K562 (cell line): ENCODE data around the gene ANTKMT. TPM values are rescaled to one million over a fixed set of nuclear protein-coding genes. Genes with fewer than 3 reads are reported as not detected.
A peak's percentile ranks its signal among the peaks of the same experiment; 100 is the strongest.

Experiments used
- ATAC-seq: fragments of 200-7000 bp; cut with Tn5 transposase; 3 replicates; pipeline ENCODE4 v1.9.1; 2020; ENCODE audit warnings: moderate library complexity
- BruUV-seq: library from RNA; stranded (reverse); fragments of 400-500 nt; replicated peaks from 2 replicates; lab custom pipeline; 2021; lab: Mats Ljungman, UMichigan
- CTCF ChIA-PET: fragments of 300-600 bp; formaldehyde crosslinking; extraction: SDS; loops from one replicate; lab custom pipeline; 2021; ENCODE audit warnings: low intra/inter-chr PET ratio; lab: Yijun Ruan, JAX
- POLR2A ChIA-PET: fragments of 300-600, 350-650 bp; sonication (Branson Sonifier 250); formaldehyde crosslinking; extraction: SDS; loops from one replicate; lab custom pipeline; 2021; ENCODE audit warnings: antibody characterized with exemption, inconsistent platforms; lab: Yijun Ruan, JAX
- DNase-seq, 4 experiments: peaks; one replicate each; pipeline versions ENCODE4 v3.0.0 to v3.0.0-alpha.2; 2011 to 2018; ENCODE audit warnings: low spot score in 3 of 4, mixed read lengths in 3 of 4; ENCODE audit errors: extremely low read depth in 1 of 4
- FAIRE-seq: peaks from 2 replicates; lab custom pipeline; 2011; peaks lifted over from hg19 to GRCh38; lab: Jason Lieb, UNC
- H2AFZ ChIP-seq: 2 replicates; pipeline ENCODE4 v1.6.0; 2011; ENCODE audit warnings: low read depth, low read length, control low read depth, inconsistent platforms
- H3K27ac ChIP-seq: fragments of 200-600 bp; 3 replicates; pipeline ENCODE4 v1.8.0; 2011; ENCODE audit warnings: low read depth, mild to moderate bottlenecking, control low read depth, inconsistent platforms, low read length, moderate library complexity, mixed read lengths; ENCODE audit errors: extremely low read depth
- H3K27me3 ChIP-seq, 2 experiments: fragments of 300-600 bp in 1 of 2; 2 replicates in 1 of 2; 3 replicates in 1 of 2; pipeline versions ENCODE4 v1.6.0 to v1.8.0; 2011; ENCODE audit warnings: inconsistent platforms in 2 of 2, low read length in 2 of 2, mild to moderate bottlenecking in 1 of 2, mixed read lengths in 1 of 2, moderate library complexity in 1 of 2; ENCODE audit not compliant: control insufficient read depth in 2 of 2, insufficient read depth in 2 of 2
- H3K36me3 ChIP-seq: fragments of 300-600 bp; 3 replicates; pipeline ENCODE4 v1.8.0; 2011; ENCODE audit warnings: mild to moderate bottlenecking, low read length, inconsistent platforms; ENCODE audit not compliant: control insufficient read depth, insufficient read depth
- H3K4me1 ChIP-seq, 2 experiments: fragments of 200-600 bp in 1 of 2; replicated peaks in 1 of 2; 2 replicates in 1 of 2; 3 replicates in 1 of 2; pipeline versions ENCODE4 v1.5.1 to v1.8.0; 2011; ENCODE audit warnings: inconsistent platforms in 2 of 2, low read length in 2 of 2, mild to moderate bottlenecking in 1 of 2, mixed read lengths in 1 of 2, moderate library complexity in 1 of 2; ENCODE audit not compliant: control insufficient read depth in 2 of 2, insufficient read depth in 2 of 2
- H3K4me2 ChIP-seq: 2 replicates; pipeline ENCODE4 v1.6.1; 2011; ENCODE audit warnings: low read length, control low read depth, inconsistent platforms, mixed read lengths; ENCODE audit not compliant: insufficient read depth
- H3K4me3 ChIP-seq: fragments of 200-600 bp; sonication (generic), shearing (Covaris generic); 2 replicates; pipeline ENCODE4 v1.5.1; 2016; ENCODE audit warnings: control low read depth, inconsistent platforms
- H3K79me2 ChIP-seq: fragments of 200-600 bp; 3 replicates; pipeline ENCODE4 v1.8.0; 2011; ENCODE audit warnings: low read length, inconsistent platforms; ENCODE audit not compliant: control insufficient read depth, insufficient read depth
- H3K9ac ChIP-seq, 2 experiments: 2 replicates each; pipeline versions ENCODE4 v1.6.0 to v1.6.1; 2011; ENCODE audit warnings: low read depth in 2 of 2, low read length in 2 of 2, control low read depth in 1 of 2, inconsistent platforms in 1 of 2, mild to moderate bottlenecking in 1 of 2, mixed read lengths in 1 of 2; ENCODE audit not compliant: insufficient read depth in 1 of 2
- H3K9me1 ChIP-seq: one replicate; pipeline ENCODE4 v1.6.0; 2011; ENCODE audit warnings: inconsistent platforms, mild to moderate bottlenecking, low read length, moderate library complexity; ENCODE audit not compliant: control insufficient read depth, insufficient read depth
- H3K9me3 ChIP-seq: replicated peaks from 2 replicates; pipeline ENCODE4 v1.5.1; 2011; ENCODE audit warnings: low read depth, low read length, inconsistent platforms; ENCODE audit not compliant: control insufficient read depth, insufficient read depth
- H4K20me1 ChIP-seq: replicated peaks from 2 replicates; pipeline ENCODE4 v1.6.1; 2011; ENCODE audit warnings: low read length, inconsistent platforms, mixed read lengths; ENCODE audit not compliant: control insufficient read depth, insufficient read depth
- CHD4 ChIP-seq: fragments of 200-600 bp; sonication (generic); IDR thresholded peaks from 3 replicates; pipeline ENCODE4 v1.6.1; 2012; ENCODE audit warnings: low read depth, mild to moderate bottlenecking, mixed read lengths, low read length, inconsistent platforms; ENCODE audit not compliant: insufficient read depth, insufficient replicate concordance, poor library complexity, severe bottlenecking
- DACH1 ChIP-seq: fragments of 450-650 bp; IDR thresholded peaks from 2 replicates; pipeline ENCODE4 v1.6.1; 2018; ENCODE audit not compliant: partially characterized antibody
- ESRRA ChIP-seq: fragments of 450-650 bp; IDR thresholded peaks from 2 replicates; pipeline ENCODE4 v1.6.1; 2014; ENCODE audit warnings: low read depth, mild to moderate bottlenecking, moderate library complexity, borderline replicate concordance
- FIP1L1 ChIP-seq: fragments of 200-400 bp; formaldehyde crosslinking; IDR thresholded peaks from 2 replicates; pipeline ENCODE4 v1.6.1; 2018; ENCODE audit warnings: mild to moderate bottlenecking, low read depth, low read length; ENCODE audit not compliant: poor library complexity, severe bottlenecking
- FOXM1 ChIP-seq, 2 experiments: fragments of 450-650 bp in 1 of 2; sonication (generic) in 1 of 2; formaldehyde crosslinking in 1 of 2; IDR thresholded peaks; 2 replicates each; pipeline versions ENCODE4 v1.6.1 to v1.9.0; 2017 to 2022; ENCODE audit warnings: low read depth in 2 of 2, mild to moderate bottlenecking in 2 of 2, missing genetic modification reagents in 1 of 2, moderate library complexity in 1 of 2
- HNRNPL ChIP-seq: fragments of 200-400 bp; formaldehyde crosslinking; IDR thresholded peaks from 2 replicates; pipeline ENCODE4 v1.6.1; 2017; ENCODE audit warnings: low read depth, mild to moderate bottlenecking, low read length
- MBD2 ChIP-seq: sonication (generic); IDR thresholded peaks from 2 replicates; pipeline ENCODE4 v1.6.1; 2016; ENCODE audit warnings: low read depth, borderline replicate concordance
- POLR2G ChIP-seq: fragments of 200-400 bp; formaldehyde crosslinking; IDR thresholded peaks from 2 replicates; pipeline ENCODE4 v1.6.1; 2017; ENCODE audit warnings: low read depth, mild to moderate bottlenecking, antibody characterized with exemption, low read length, moderate library complexity
- RBFOX2 ChIP-seq: fragments of 200-400 bp; formaldehyde crosslinking; IDR thresholded peaks from 2 replicates; pipeline ENCODE4 v1.6.1; 2017; ENCODE audit warnings: low read depth, mild to moderate bottlenecking, low read length, moderate library complexity
- ZBTB17 ChIP-seq: fragments of 450-650 bp; formaldehyde crosslinking; IDR thresholded peaks from 2 replicates; pipeline ENCODE4 v1.4.0; 2020; ENCODE audit warnings: mild to moderate bottlenecking
- ZC3H4 ChIP-seq: sonication (generic); formaldehyde crosslinking; IDR thresholded peaks from 2 replicates; pipeline ENCODE4 v1.9.0; 2021; ENCODE audit warnings: missing genetic modification reagents, borderline replicate concordance
- ZNF12 ChIP-seq: sonication (generic); formaldehyde crosslinking; IDR thresholded peaks from 2 replicates; pipeline ENCODE4 v1.4.0; 2020; ENCODE audit warnings: mild to moderate bottlenecking, missing genetic modification reagents
- ZNF77 ChIP-seq: fragments of 250-450 bp; sonication (Bioruptor Pico); IDR thresholded peaks from 2 replicates; pipeline ENCODE4 v1.5.0; 2020
- WGBS: fragments of 100-300 bp; shearing (Covaris generic); methylation state at CpG from one replicate; pipeline ENCODE4 v1.1.6; 2016; ENCODE audit warnings: low coverage, mixed read lengths; ENCODE audit not compliant: insufficient coverage; ENCODE audit errors: missing lambda C conversion rate; 5-methylcytosine and 5-hydroxymethylcytosine counted together
- in situ Hi-C: fragments of 300-500 bp; cut with MboI; formaldehyde crosslinking; loops from 4 replicates; pipeline ENCODE4 v1.15.0; 2018; ENCODE audit warnings: inconsistent platforms, mixed read lengths
- intact Hi-C: fragments of 100-400 bp; cut with micrococcal nuclease; formaldehyde crosslinking; loops from 2 replicates; pipeline ENCODE4 v1.14.2; 2022
- polyA plus RNA-seq, 8 experiments: library from polyadenylated mRNA; depleted of rRNA in 4 of 8; stranded (reverse) in 5 of 8; unstranded in 3 of 8; fragments of >200 nt; fragmentation: Nextera tagmentation in 2 of 8; fragmentation: Illumina TruSeq in 1 of 8; extraction: Ambion mirVana in 2 of 8; extraction: Trizol in 1 of 8; gene quantifications; 2 replicates each; pipeline versions ENCODE4 v1.2.1 to v1.2.3, GENCODE V29; 2011 to 2014; ENCODE audit warnings: inconsistent platforms in 1 of 8, missing spikeins in 1 of 8
- total RNA-seq, 7 experiments: library from RNA; depleted of rRNA in 6 of 7; stranded (reverse); fragments of >200 nt in 6 of 7; fragmentation: Illumina TruSeq in 2 of 7; extraction: Trizol in 2 of 7; gene quantifications; 2 replicates each; pipeline versions ENCODE4 v1.2.1 to v1.2.3, GENCODE V29; 2011 to 2021; ENCODE audit warnings: low replicate concordance in 1 of 7
- TF ChIP-seq, protein P1 (sequence below): sonication (generic); formaldehyde crosslinking; IDR thresholded peaks from 2 replicates; pipeline ENCODE4 v1.8.0; 2022; ENCODE audit warnings: mild to moderate bottlenecking, missing genetic modification reagents, borderline replicate concordance

ANTKMT gene
- total and polyA plus RNA-seq, 9 of the 15 experiments (the other 6 are each of a cell fraction or from before 2014, with no cell fraction given) = 0.58 to 217 (median 19.1) TPM

GRCh38 chr16:674214-674881, 46.6 kb upstream of the ANTKMT start:
- ChIA-PET CTCF (no interaction called here), POLR2A (interaction anchor here (0.5 to 1.7 kb wide), 4 partner anchors 8 to 304 kb away, joined by 3 to 6 read pairs (median 4); partner anchors contain the start of genes JMJD8 and MRPL28)
- Histone ChIP-seq H4K20me1 (0 out of 2 replicates have a peak, but pooled peaks cover 4% of the 10 kb centered on the region), H3K79me2 (peaks cover 14% of the 10 kb centered on the region), H2AFZ (no peak overlapping the region), H3K9me1 (no peaks in the 10 kb centered on the region), H3K36me3 (peaks cover 59% of the 10 kb centered on the region), H3K4me2 (peak overlapping the region; percentile 79), H3K9ac (peak overlapping the region; percentile 32 to 93; a peak in 3 of 4 replicates), H3K27ac (peak overlapping the region; percentile 72; the same call in 2 of the 3 replicates), H3K27me3 (no peaks in the 10 kb centered on the region), H3K4me3 (no peak overlapping the region; the same call in 1 of the 2 replicates), H3K4me1 (peaks cover 23 to 98% of the 10 kb centered on the region in 2 experiments), H3K9me3 (no peaks in the 10 kb centered on the region)
- FAIRE-seq (peak; percentile 52), DNase-seq (peak in 2 of 4 experiments; percentile 17 to 47), ATAC-seq (peak; percentile 7; the same call in 2 of the 3 replicates)
- in situ Hi-C loops (loop anchor here (10.0 kb wide), 1 partner anchor 280 kb away; the partner anchor contains the start of gene NME4), intact Hi-C loops (no loop called here)
- no TSS peak for BruUV-seq
- WGBS = 63% methylated on average over 16 of the region's 22 CpGs
- TF ChIP-seq ZNF77 (0 out of 2 replicates have a peak, but pooled peaks have one; percentile 40), FOXM1 (IDR thresholded peaks at IDR 0.05; ENCODE audit: low read depth) (no peak), FOXM1 (CRISPR knock-in tag; IDR thresholded peaks at IDR 0.05; ENCODE audit: low read depth) (no peak), MBD2 (0 out of 2 replicates have a peak, but pooled peaks have one; percentile 9), ESRRA (peak; percentile 89), RBFOX2 (peak; percentile 42; the same call in 1 of the 2 replicates), DACH1 (no peak), ZBTB17 (CRISPR knock-in tag) (peak; percentile 11; the same call in 1 of the 2 replicates), HNRNPL (peak; percentile 32; the same call in 1 of the 2 replicates), ZNF12 (CRISPR knock-in tag) (0 out of 2 replicates have a peak, but pooled peaks have one; percentile 4), POLR2G (peak; percentile 11), ZC3H4 (CRISPR knock-in tag) (0 out of 2 replicates have a peak, but pooled peaks have one; percentile 48), FIP1L1 (peak; percentile 31), CHD4 (no peak)
- TF ChIP-seq, protein P1, sequence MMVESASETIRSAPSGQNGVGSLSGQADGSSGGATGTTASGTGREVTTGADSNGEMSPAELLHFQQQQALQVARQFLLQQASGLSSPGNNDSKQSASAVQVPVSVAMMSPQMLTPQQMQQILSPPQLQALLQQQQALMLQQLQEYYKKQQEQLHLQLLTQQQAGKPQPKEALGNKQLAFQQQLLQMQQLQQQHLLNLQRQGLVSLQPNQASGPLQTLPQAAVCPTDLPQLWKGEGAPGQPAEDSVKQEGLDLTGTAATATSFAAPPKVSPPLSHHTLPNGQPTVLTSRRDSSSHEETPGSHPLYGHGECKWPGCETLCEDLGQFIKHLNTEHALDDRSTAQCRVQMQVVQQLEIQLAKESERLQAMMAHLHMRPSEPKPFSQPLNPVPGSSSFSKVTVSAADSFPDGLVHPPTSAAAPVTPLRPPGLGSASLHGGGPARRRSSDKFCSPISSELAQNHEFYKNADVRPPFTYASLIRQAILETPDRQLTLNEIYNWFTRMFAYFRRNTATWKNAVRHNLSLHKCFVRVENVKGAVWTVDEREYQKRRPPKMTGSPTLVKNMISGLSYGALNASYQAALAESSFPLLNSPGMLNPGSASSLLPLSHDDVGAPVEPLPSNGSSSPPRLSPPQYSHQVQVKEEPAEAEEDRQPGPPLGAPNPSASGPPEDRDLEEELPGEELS = 0 out of 2 replicates have a peak, but pooled peaks have one; percentile 35
